ENCODE results near the gene ESPNL.

ESPNL gene

GRCh38 chr2:238148981-238149380 is 48.8 kb downstream of the ESPNL start:
- ChIA-PET POLR2A (no interaction called here), CTCF (no interaction called here)
- no peaks in the 10 kb centered on the region for H3K9me3 ChIP-seq (ENCODE audit: control extremely low read depth in 1 of 5, control insufficient read depth in 4 of 5, insufficient read depth in 2 of 5, low read depth in 1 of 5, low read length in 4 of 5)
- H3K36me3 ChIP-seq (ENCODE audit: control insufficient read depth in 4 of 4, insufficient read depth in 4 of 4, low read length in 3 of 4): no peaks in the 10 kb centered on the region
- no peak for DNase-seq
- no peaks in the 10 kb centered on the region for H3K4me1 ChIP-seq (ENCODE audit: control extremely low read depth in 1 of 4, control insufficient read depth in 4 of 4, insufficient read depth in 4 of 4, low read length in 3 of 4)
- WGBS (ENCODE audit: insufficient coverage): 95% methylated on average over 14 of the region's 15 CpGs
- no peaks in the 10 kb centered on the region for H3K27me3 ChIP-seq (replicated peaks in 2 of 5; ENCODE audit: control insufficient read depth in 4 of 5, insufficient read depth in 5 of 5, low read length in 4 of 5)
- H3K4me3 ChIP-seq (ENCODE audit: control insufficient read depth in 1 of 7, extremely low read depth in 1 of 7, insufficient read depth in 4 of 7, low read depth in 2 of 7, low read length in 6 of 7): no peak overlapping the region
- H3K27ac ChIP-seq (ENCODE audit: insufficient read depth in 1 of 2, low read depth in 1 of 2, low read length in 2 of 2, poor library complexity in 1 of 2, severe bottlenecking in 2 of 2): no peak overlapping the region

GRCh38 chr2:238149841-238150572 is 49.9 kb downstream of the ESPNL start:
- CTCF ChIA-PET: no interaction called here
- Histone ChIP-seq H3K4me3 (ENCODE audit: control insufficient read depth in 1 of 7, extremely low read depth in 1 of 7, insufficient read depth in 4 of 7, low read depth in 2 of 7, low read length in 6 of 7) (no peak overlapping the region), H3K27ac (ENCODE audit: insufficient read depth in 1 of 2, low read depth in 1 of 2, low read length in 2 of 2, poor library complexity in 1 of 2, severe bottlenecking in 2 of 2) (no peak overlapping the region), H3K9me3 (ENCODE audit: control extremely low read depth in 1 of 5, control insufficient read depth in 4 of 5, insufficient read depth in 2 of 5, low read depth in 1 of 5, low read length in 4 of 5) (no peaks in the 10 kb centered on the region), H3K36me3 (ENCODE audit: control insufficient read depth in 4 of 4, insufficient read depth in 4 of 4, low read length in 3 of 4) (no peaks in the 10 kb centered on the region), H3K27me3 (replicated peaks in 2 of 5; ENCODE audit: control insufficient read depth in 4 of 5, insufficient read depth in 5 of 5, low read length in 4 of 5) (no peaks in the 10 kb centered on the region), H3K4me1 (ENCODE audit: control extremely low read depth in 1 of 4, control insufficient read depth in 4 of 4, insufficient read depth in 4 of 4, low read length in 3 of 4) (no peaks in the 10 kb centered on the region)
- WGBS (ENCODE audit: insufficient coverage): 85% methylated on average over 11 of the region's 14 CpGs
- no peak for DNase-seq
- POLR2A ChIA-PET: no interaction called here

DNA sequence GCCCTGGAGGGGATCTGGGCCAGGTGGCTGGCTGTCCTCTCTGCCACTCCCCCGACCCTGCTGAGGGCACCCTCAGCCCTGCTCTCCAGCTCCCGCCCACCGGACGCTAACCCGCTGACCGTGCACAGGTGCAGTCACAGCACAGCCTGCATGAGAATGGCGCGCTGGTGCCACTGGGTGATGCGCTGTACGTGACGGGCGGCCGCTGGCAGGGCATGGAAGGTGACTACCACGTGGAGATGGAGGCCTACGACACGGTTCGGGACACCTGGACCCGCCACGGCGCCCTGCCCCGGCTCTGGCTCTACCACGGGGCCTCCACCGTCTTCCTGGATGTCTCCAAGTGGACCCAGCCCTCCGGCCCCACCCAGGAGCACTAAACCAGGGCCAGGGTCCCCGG is 50.5 kb downstream of the ESPNL start:
- no peak for DNase-seq
- H3K27ac ChIP-seq (ENCODE audit: insufficient read depth in 1 of 2, low read depth in 1 of 2, low read length in 2 of 2, poor library complexity in 1 of 2, severe bottlenecking in 2 of 2): no peak overlapping the region
- H3K9me3 ChIP-seq (ENCODE audit: control extremely low read depth in 1 of 5, control insufficient read depth in 4 of 5, insufficient read depth in 2 of 5, low read depth in 1 of 5, low read length in 4 of 5): no peaks in the 10 kb centered on the region
- no peaks in the 10 kb centered on the region for H3K36me3 ChIP-seq (ENCODE audit: control insufficient read depth in 4 of 4, insufficient read depth in 4 of 4, low read length in 3 of 4)
- H3K4me3 ChIP-seq (ENCODE audit: control insufficient read depth in 1 of 7, extremely low read depth in 1 of 7, insufficient read depth in 4 of 7, low read depth in 2 of 7, low read length in 6 of 7): no peak overlapping the region
- ChIA-PET POLR2A (no interaction called here), CTCF (no interaction called here)
- no peaks in the 10 kb centered on the region for H3K27me3 ChIP-seq (replicated peaks in 2 of 5; ENCODE audit: control insufficient read depth in 4 of 5, insufficient read depth in 5 of 5, low read length in 4 of 5)
- WGBS (ENCODE audit: insufficient coverage): 97% methylated on average over 25 of the region's 25 CpGs
- no peaks in the 10 kb centered on the region for H3K4me1 ChIP-seq (ENCODE audit: control extremely low read depth in 1 of 4, control insufficient read depth in 4 of 4, insufficient read depth in 4 of 4, low read length in 3 of 4)

DNA sequence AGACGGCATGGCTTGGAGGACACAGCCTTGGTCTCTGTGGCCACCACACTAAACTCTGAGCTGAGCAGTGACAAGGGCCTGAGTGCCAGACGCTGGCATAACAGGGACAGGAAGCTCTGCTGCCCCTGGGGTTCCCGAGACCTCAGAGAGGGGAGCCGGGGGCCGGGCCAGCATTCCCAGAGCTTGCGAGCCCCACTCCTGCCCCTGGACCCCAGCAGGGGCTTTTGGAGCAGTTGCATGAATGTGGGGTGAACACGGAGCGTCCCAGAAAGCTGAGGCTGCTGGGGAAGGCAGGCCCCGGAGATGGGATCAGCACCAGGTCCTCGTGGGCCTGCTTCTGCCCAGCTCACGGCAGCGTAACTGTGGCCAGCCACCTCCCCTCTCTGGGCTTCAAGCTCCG is 51.1 kb downstream of the ESPNL start:
- WGBS (ENCODE audit: insufficient coverage): 94% methylated on average over 10 of the region's 13 CpGs
- Histone ChIP-seq H3K4me1 (ENCODE audit: control extremely low read depth in 1 of 4, control insufficient read depth in 4 of 4, insufficient read depth in 4 of 4, low read length in 3 of 4) (no peaks in the 10 kb centered on the region), H3K27me3 (replicated peaks in 2 of 5; ENCODE audit: control insufficient read depth in 4 of 5, insufficient read depth in 5 of 5, low read length in 4 of 5) (no peaks in the 10 kb centered on the region), H3K9me3 (ENCODE audit: control extremely low read depth in 1 of 5, control insufficient read depth in 4 of 5, insufficient read depth in 2 of 5, low read depth in 1 of 5, low read length in 4 of 5) (no peaks in the 10 kb centered on the region), H3K4me3 (ENCODE audit: control insufficient read depth in 1 of 7, extremely low read depth in 1 of 7, insufficient read depth in 4 of 7, low read depth in 2 of 7, low read length in 6 of 7) (no peak overlapping the region), H3K36me3 (ENCODE audit: control insufficient read depth in 4 of 4, insufficient read depth in 4 of 4, low read length in 3 of 4) (no peaks in the 10 kb centered on the region), H3K27ac (ENCODE audit: insufficient read depth in 1 of 2, low read depth in 1 of 2, low read length in 2 of 2, poor library complexity in 1 of 2, severe bottlenecking in 2 of 2) (no peak overlapping the region)
- ChIA-PET POLR2A (no interaction called here), CTCF (interaction anchor here (1.1 kb wide), 1 partner anchor 112 kb away, joined by 3 read pairs; no protein-coding TSS in a partner anchor)
- no peak for DNase-seq

- 94% methylated on average over 16 of the region's 16 CpGs for WGBS (ENCODE audit: insufficient coverage)
- H3K27me3 ChIP-seq (replicated peaks in 2 of 5; ENCODE audit: control insufficient read depth in 4 of 5, insufficient read depth in 5 of 5, low read length in 4 of 5): no peaks in the 10 kb centered on the region
- no peak for DNase-seq
- ChIA-PET POLR2A (no interaction called here), CTCF (interaction anchor here (1.1 kb wide), 1 partner anchor 111 kb away, joined by 3 read pairs; no protein-coding TSS in a partner anchor)
- no peaks in the 10 kb centered on the region for H3K9me3 ChIP-seq (ENCODE audit: control extremely low read depth in 1 of 5, control insufficient read depth in 4 of 5, insufficient read depth in 2 of 5, low read depth in 1 of 5, low read length in 4 of 5)
- H3K27ac ChIP-seq (ENCODE audit: insufficient read depth in 1 of 2, low read depth in 1 of 2, low read length in 2 of 2, poor library complexity in 1 of 2, severe bottlenecking in 2 of 2): no peak overlapping the region
- H3K4me1 ChIP-seq (ENCODE audit: control extremely low read depth in 1 of 4, control insufficient read depth in 4 of 4, insufficient read depth in 4 of 4, low read length in 3 of 4): no peaks in the 10 kb centered on the region
- H3K36me3 ChIP-seq (ENCODE audit: control insufficient read depth in 4 of 4, insufficient read depth in 4 of 4, low read length in 3 of 4): no peaks in the 10 kb centered on the region
- no peak overlapping the region for H3K4me3 ChIP-seq (ENCODE audit: control insufficient read depth in 1 of 7, extremely low read depth in 1 of 7, insufficient read depth in 4 of 7, low read depth in 2 of 7, low read length in 6 of 7)
Measured at GRCh38 chr2:238151628-238152235, 51.6 kb downstream of the ESPNL start.

GRCh38 chr2:238152771-238153688 is 52.9 kb downstream of the ESPNL start:
- Histone ChIP-seq H3K27ac (ENCODE audit: insufficient read depth in 1 of 2, low read depth in 1 of 2, low read length in 2 of 2, poor library complexity in 1 of 2, severe bottlenecking in 2 of 2) (no peak overlapping the region), H3K4me1 (ENCODE audit: control extremely low read depth in 1 of 4, control insufficient read depth in 4 of 4, insufficient read depth in 4 of 4, low read length in 3 of 4) (no peaks in the 10 kb centered on the region), H3K27me3 (replicated peaks in 2 of 5; ENCODE audit: control insufficient read depth in 4 of 5, insufficient read depth in 5 of 5, low read length in 4 of 5) (peaks cover 0 to 2% (median 0%) of the 10 kb centered on the region in 5 experiments), H3K36me3 (ENCODE audit: control insufficient read depth in 4 of 4, insufficient read depth in 4 of 4, low read length in 3 of 4) (no peaks in the 10 kb centered on the region), H3K4me3 (ENCODE audit: control insufficient read depth in 1 of 7, extremely low read depth in 1 of 7, insufficient read depth in 4 of 7, low read depth in 2 of 7, low read length in 6 of 7) (no peak overlapping the region), H3K9me3 (ENCODE audit: control extremely low read depth in 1 of 5, control insufficient read depth in 4 of 5, insufficient read depth in 2 of 5, low read depth in 1 of 5, low read length in 4 of 5) (no peaks in the 10 kb centered on the region)
- no peak for DNase-seq
- 87% methylated on average over 17 of the region's 22 CpGs for WGBS (ENCODE audit: insufficient coverage)
- CTCF ChIA-PET: no interaction called here
- POLR2A ChIA-PET: no interaction called here

DNA sequence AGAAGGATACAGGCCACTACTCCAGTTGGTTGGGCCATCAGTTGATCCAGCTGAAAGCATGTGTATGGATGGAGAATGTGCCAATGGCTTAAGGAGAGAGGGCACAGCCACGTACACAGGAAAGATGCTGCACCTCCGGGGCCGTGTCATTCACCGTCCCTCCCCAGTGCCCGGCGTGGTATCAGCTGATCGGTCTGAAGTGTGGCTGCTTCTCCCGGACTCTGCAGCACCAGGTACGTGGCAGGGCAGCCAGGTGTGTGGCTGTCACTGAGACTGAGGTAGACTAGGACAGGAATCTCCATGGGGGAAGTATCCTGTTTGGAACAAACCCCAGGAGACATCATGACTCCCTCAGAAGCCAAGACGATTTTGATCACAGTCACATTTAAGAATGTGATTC is 54.4 kb downstream of the ESPNL start:
- ChIA-PET CTCF (interaction anchor here (1.2 to 2.0 kb wide), 2 partner anchors 12 to 15 kb away, joined by 4 to 7 read pairs; no protein-coding TSS in a partner anchor), POLR2A (no interaction called here)
- WGBS (ENCODE audit: insufficient coverage): 100% methylated on average over 6 of the region's 10 CpGs
- Histone ChIP-seq H3K27me3 (replicated peaks in 2 of 5; ENCODE audit: control insufficient read depth in 4 of 5, insufficient read depth in 5 of 5, low read length in 4 of 5) (peaks cover 0 to 11% (median 4%) of the 10 kb centered on the region in 5 experiments), H3K27ac (ENCODE audit: insufficient read depth in 1 of 2, low read depth in 1 of 2, low read length in 2 of 2, poor library complexity in 1 of 2, severe bottlenecking in 2 of 2) (no peak overlapping the region), H3K36me3 (ENCODE audit: control insufficient read depth in 4 of 4, insufficient read depth in 4 of 4, low read length in 3 of 4) (no peaks in the 10 kb centered on the region), H3K9me3 (ENCODE audit: control extremely low read depth in 1 of 5, control insufficient read depth in 4 of 5, insufficient read depth in 2 of 5, low read depth in 1 of 5, low read length in 4 of 5) (no peaks in the 10 kb centered on the region), H3K4me1 (ENCODE audit: control extremely low read depth in 1 of 4, control insufficient read depth in 4 of 4, insufficient read depth in 4 of 4, low read length in 3 of 4) (peaks cover 2 to 7% (median 6%) of the 10 kb centered on the region in 4 experiments), H3K4me3 (ENCODE audit: control insufficient read depth in 1 of 7, extremely low read depth in 1 of 7, insufficient read depth in 4 of 7, low read depth in 2 of 7, low read length in 6 of 7) (no peak overlapping the region)
- no peak for DNase-seq

Measured in common myeloid progenitor, CD34-positive (primary cell).